GM12872 (cell line): ENCODE results near the gene AGK.

ENCODE experiments used
- CTCF ChIP-seq: IDR thresholded peaks from 3 replicates; pipeline ENCODE4 v1.5.1; 2011; ENCODE audit warnings: low read depth, mild to moderate bottlenecking, low read length, moderate library complexity; ENCODE audit not compliant: insufficient read depth

Gene AGK

GRCh38 chr7:141691540-141691939, 140.3 kb downstream of the AGK start:
- no peak for TF ChIP-seq CTCF

GRCh38 chr7:141691961-141692360, 140.8 kb downstream of the AGK start:
- TF ChIP-seq CTCF, result no peak

- TF ChIP-seq CTCF, result no peak
Measured at GRCh38 chr7:141693082-141693481, 141.9 kb downstream of the AGK start.

- TF ChIP-seq CTCF, result no peak
Measured at GRCh38 chr7:141695803-141696289, 144.6 kb downstream of the AGK start.

- no peak for TF ChIP-seq CTCF
Measured at GRCh38 chr7:141696348-141696747, 145.1 kb downstream of the AGK start.

- no peak for TF ChIP-seq CTCF
Measured at GRCh38 chr7:141697211-141697871, 146.1 kb downstream of the AGK start.

- no peak for TF ChIP-seq CTCF
Measured at GRCh38 chr7:141698247-141699015, 147.2 kb downstream of the AGK start.
